ENCODE results near the gene PRKCD. TPM values are rescaled to one million over a fixed set of nuclear protein-coding genes. Genes with fewer than 3 reads are reported as not detected.
A peak's percentile ranks its signal among the peaks of the same experiment; 100 is the strongest.

Gene PRKCD
- total RNA-seq, 1 donor from 2014 or later: 0.82 TPM

- FAIRE-seq (no peak), DNase-seq (ENCODE audit: low spot score in 2 of 2) (no peak)
Measured at GRCh38 chr3:53186726-53187125, 25.7 kb downstream of the PRKCD start.

GRCh38 chr3:53187430-53187829 lies 26.4 kb downstream of the PRKCD start:
- DNase-seq (ENCODE audit: low spot score in 2 of 2): no peak
- no peak for FAIRE-seq

DNA sequence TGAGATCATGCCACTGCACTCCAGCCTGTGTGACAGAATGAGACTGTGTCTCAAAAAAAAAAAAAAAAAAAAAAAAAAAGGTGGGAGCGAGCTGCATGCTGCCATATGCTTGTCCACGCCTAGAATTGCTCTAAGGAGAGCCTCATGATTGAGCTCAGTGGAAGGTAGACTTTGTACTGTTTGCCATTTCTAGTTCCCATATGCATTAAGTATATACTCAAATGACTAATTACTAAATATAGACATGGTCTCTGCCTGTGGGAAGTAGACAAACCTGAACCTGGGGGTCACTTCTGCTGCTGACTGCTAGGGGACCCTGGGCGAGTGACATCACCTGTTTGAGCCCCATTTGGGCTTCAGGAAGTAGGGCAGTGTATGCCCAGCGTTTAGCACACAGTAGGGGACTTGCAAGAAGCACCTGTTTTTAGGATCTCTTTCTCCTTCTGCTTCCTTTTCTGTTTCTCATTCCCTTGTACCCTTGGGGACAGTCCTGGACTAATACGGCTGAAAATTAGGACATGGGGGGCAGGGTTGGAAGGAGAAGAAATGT lies 27.2 kb downstream of the PRKCD start:
- DNase-seq (ENCODE audit: low spot score in 2 of 2) (no peak), FAIRE-seq (no peak)

DNA sequence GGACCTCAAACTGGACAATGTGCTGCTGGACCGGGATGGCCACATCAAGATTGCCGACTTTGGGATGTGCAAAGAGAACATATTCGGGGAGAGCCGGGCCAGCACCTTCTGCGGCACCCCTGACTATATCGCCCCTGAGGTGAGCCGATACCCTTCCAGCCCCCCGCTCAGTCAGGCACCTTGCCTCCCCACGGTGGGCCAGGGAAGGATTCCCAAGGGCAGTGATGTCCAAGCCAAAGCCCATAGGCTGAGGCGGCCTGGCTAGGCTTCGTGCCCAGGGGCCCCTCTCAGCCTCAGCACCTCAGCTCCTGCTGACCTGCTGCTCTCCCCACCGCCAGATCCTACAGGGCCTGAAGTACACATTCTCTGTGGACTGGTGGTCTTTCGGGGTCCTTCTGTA lies 27.7 kb downstream of the PRKCD start:
- DNase-seq (ENCODE audit: low spot score in 2 of 2) (no peak), FAIRE-seq (no peak)

DNA sequence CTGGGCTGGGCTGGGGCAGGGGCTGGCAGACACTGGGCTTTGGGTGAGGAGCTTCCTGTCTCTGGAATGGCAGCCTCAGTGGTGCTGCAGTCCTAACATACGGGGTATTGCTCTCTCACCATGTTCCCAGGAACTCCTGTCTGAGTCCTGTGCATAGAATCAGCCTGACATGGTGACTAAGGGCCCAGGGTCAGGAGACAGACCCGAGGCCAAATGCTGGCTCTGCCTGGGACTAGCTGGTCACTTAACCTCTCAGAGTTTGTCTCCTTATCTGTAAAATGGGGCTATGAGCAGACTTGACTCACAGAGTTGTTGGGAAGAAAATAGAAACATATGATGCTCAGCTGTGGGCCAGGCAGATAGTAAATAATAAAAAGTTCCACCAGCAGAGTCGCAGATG lies 28.3 kb downstream of the PRKCD start:
- no peak for FAIRE-seq

GRCh38 chr3:53190659-53191058 lies 29.6 kb downstream of the PRKCD start:
- FAIRE-seq (no peak), DNase-seq (ENCODE audit: low spot score in 2 of 2) (no peak)

More for the DNA sequence above, 28.3 kb downstream of the PRKCD start:
- DNase-seq (ENCODE audit: low spot score in 2 of 2): no peak

GRCh38 chr3:53191836-53192480 lies 30.9 kb downstream of the PRKCD start:
- FAIRE-seq (no peak), DNase-seq (ENCODE audit: low spot score in 2 of 2) (no peak)

DNA sequence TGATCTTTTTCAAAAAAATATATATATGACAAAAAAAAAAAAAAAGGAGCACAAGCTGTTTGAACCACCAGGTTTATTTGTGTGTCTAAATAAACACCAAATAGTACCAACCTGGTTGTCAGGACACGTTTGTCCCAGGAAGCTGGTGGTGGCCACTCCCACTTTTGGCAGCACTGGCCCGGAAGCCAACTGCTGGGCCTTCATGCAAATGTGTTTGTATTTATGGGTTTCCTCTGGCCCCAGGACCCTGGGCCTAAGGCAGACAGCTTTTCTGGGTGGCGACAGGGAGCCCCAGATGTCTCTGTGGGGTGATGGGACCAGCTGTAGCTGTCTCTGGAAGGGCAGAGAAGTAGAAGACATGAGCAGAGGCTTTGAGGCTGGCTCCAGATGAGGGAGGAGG lies 31.6 kb downstream of the PRKCD start:
- FAIRE-seq: no peak

DNA sequence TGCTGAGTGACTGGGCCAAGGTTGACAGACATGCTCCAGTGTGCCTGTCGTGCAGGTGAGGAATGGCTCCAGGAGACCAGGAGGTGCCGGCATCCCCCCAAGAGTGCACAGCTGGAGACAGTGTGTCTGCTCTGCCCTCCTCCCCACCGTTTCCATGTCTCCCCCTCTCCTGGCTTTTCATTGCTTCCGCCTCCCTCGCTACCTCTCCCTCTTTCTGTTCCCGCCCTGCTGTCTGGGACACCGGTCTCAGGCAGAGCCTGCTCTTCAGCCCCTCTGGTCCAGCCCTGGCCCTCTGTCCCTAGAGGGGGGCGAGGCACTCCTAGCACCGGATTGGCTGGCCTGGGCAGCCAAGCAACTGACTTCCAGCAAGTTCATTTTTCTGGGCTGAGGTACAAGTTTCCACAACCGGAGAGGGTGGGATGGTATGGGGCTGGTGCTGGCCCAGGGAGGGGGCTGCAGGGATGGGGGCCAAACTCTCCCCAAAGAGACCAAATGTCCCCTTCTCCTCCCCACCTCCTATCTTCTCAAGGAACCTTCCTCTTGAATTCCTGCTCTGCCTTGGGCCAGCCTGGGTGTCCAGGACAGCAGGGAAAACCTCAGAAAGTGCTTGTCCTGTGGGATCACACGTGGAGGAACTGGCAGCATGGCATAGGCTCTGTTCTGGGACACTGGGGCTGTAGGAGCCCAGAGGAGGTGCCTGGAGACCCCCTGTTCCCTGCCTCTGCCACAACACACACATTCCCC lies 32.6 kb downstream of the PRKCD start:
- FAIRE-seq: no peak
- DNase-seq (ENCODE audit: low spot score in 2 of 2): no peak

More for the DNA sequence above, 31.6 kb downstream of the PRKCD start:
- no peak for DNase-seq (ENCODE audit: low spot score in 2 of 2)

GRCh38 chr3:53194210-53195065 lies 33.4 kb downstream of the PRKCD start:
- no peak for DNase-seq (ENCODE audit: low spot score in 2 of 2)
- no peak for FAIRE-seq

DNA sequence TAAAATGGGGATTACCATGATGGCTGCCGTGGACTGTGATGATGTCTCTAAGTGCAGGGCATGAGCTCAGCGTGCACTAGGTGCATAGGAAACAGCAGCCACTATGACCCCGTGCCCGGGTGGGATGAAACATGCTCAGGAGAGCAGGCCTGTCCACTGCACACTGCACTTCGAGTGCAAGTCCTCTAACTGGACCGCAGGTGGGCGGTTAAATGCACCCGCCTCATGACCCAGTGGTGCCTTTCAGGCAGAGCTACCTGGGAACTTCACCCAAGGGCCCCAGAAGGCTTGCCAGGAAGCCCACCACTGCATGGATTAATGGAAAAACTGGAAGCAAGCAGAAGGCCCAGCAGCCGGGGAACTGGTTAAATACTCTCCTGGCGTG lies 34.0 kb downstream of the PRKCD start:
- DNase-seq (ENCODE audit: low spot score in 2 of 2): no peak
- no peak for FAIRE-seq

DNA sequence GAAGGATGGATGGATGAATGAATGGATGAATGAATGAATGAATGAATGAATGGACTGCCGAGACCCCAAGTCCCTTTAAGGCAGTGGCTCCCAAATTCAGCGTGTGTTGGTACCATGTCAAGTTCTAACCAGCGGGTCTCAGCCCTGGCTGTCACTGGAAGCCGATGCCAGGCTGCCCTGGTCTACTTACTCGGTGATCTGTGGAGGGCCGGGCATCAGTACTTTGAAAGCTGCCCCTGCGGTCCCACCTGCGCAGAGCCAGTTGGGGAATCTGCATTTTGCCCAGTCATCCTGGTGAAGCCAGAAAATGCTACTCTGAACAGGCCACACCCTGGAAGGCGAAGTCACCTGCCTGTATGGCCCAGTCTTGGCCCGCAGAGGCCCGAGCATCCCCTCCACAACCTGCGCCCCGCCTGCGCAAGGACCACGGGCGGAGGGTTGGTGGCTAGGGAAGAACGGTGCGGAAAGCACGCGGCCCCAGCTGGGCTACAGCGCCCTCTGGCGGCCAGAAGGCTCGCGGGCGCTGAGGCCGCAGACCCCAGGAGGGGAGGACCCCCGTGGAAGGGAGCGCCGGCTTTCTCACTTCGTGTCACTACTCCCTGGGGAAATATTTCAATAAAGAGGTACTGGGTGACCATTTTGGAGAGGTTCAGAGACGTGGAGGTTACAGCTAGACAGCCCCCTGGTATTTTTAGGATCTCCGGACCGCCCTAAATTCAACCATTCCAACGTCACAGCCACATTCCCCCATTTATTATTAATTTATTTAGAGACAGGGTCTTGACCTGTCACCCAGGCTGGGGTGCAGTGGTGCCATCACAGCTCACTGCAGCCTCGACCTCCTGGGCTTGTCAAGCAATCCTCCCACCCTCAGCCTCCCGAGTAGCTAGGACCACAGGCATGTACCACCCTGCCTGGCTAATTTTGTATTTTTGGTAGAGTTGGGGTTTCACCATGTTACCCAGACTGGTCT lies 34.9 kb downstream of the PRKCD start:
- FAIRE-seq: no peak
- DNase-seq (ENCODE audit: low spot score in 2 of 2): peak; percentile 61 to 76

DNA sequence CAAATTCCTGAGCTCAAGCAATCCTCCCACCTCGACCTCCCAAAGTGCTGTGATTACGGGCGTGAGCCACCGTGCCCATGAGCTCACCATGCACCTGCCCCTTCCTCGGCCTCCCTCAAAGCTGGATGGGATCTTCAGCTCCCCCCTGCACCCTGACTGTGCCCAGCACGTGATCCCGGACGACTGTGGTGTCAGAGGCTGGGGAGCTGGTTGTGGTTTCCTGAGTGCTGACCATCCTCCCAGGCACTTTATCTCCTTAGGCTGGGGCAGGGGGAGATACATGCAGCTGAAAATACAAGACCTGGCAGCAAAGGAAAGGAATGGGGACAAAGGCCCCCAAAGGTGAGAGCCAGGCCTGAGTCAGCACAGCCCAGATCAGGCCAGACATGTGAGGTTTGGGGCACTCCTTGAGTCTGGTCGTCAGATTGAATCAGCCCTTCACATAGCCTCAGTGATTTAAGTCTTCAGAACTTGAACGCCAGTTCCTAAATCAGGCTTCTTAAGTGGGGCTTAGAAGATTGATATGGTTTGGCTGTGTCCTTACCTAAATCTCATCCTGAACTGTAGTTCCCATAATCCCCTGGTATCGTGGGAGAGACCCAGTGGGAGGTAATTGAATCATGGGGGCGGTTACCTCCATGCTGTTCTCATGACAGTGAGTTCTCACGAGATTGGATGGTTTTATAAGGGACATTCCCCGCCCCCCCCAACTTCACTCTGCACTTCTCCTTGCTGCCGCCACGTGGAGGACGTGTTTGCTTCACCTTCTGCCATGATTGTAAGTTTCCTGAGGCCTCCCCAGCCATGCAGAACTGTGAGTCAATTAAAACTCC lies 35.8 kb downstream of the PRKCD start:
- FAIRE-seq (no peak), DNase-seq (ENCODE audit: low spot score in 2 of 2) (no peak)

DNA sequence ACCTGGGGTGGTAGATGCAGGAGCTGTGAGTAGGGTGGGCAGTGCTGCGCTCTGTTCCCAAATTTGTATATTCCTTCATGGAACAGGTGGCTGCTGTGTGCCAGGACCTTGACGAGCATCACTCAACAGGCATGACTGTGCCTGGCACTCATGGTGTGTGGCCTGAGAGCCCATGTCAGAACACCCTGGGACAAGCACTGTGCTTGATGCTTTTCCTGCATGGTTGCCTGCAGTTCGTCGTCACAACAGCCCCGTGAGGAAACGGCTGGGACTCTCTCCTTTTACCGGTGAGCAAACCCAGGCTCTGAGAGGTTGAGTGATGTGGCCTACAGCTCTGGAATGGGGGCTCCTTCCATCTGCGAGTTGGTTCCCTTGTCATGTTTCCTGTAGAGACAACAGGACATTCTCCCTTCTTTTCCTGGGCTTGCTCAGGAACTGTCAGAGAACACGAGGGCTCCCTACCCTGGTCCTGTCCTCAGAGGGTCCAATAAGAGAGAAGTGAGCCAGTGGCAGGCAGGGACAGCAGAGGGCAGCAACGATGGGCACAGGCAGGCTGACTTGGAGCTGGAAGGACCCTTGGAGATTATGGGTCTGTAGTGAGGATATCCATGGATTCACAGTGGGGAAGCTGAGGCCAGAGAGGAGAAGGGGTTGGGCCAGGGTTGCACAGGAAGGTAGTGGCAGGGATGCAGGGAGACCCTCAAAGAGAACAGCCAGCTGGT lies 37.4 kb downstream of the PRKCD start:
- FAIRE-seq: no peak
- DNase-seq (ENCODE audit: low spot score in 2 of 2): no peak

DNA sequence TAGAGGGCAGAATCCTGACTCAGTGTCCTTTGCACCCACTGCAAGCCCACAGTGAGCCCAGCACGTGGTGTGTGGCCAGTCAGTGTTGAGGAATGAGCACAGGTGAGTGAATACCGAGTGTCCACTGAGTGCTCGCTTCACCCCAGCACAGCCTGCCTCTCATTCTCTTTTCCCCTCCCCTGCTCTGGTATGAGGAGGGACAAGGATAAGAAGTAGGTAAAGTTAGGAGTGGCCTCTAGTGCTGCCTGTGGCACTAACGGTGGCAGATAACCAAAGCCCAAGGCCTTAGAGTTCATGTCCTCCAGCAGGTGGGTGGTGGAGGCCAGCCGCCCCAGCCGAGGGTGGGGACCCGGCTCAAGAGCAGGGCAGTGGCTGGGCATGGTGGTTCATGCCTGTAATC lies 38.0 kb downstream of the PRKCD start:
- DNase-seq (ENCODE audit: low spot score in 2 of 2) (no peak), FAIRE-seq (no peak)

DNA sequence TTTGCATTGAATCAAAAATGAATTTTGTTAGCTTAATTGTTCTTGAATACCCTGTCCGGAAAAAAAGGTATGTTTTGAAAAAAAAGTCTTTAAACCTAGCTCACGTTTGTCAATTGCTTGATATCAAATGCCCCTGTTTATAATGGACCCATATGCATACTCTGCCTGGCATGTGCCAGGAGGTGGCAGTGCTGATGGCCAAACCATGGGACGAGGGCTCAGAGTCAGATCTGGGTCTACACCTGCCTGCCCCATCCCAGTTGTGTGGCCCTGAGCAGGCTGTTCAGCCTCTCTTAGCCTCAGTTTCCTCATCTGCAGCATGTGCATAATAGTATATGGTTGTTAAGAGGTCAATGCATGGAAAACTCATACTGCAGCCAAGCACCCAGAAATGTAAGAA lies 38.8 kb downstream of the PRKCD start:
- FAIRE-seq: no peak
- DNase-seq (ENCODE audit: low spot score in 2 of 2): no peak

DNA sequence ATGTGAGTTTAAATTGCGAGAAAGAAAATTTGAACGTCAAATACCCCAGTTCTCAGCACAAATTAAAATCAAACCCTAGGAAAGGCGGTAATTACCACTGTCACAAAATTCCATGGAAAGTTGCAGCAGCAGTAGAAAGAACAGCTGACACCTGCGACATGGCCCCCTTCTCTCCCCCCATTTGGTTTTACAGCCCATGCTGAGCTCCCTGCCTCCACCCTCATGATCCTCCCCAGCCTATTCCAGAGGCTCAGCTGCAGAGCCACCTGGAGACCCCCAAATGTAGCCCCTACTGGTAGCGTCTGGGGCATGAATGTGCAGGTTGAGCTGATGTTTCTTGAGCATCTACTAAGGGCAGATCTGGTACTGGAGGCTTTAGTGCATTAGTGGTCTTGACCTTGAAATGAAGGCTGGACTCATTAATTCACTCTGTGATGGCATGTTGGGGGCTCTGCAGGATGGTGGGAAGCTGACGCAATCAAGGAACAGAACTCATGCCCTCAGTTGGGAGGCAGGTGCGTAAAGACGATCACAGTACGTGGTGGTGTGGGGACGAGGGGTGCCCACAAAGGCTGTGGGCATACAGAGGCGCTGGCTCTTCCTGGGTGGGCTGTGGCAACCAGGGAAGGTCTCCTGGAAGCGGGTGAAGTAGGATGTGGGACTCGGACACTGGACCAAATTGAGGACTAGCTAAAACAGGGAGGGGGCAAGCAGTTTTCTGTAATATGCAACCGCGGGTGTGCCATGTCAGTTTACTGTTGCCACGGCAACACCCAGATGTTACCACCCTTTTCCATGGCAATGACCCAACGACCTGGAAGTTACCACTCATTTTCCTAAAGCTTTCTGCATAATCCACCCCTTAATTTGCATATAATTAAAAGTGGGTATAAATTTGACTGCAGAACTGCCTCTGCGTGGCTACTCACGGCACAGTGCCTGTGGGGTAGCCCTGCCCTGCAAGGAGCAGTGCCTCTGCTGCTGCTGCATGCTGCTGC lies 39.8 kb downstream of the PRKCD start:
- no peak for FAIRE-seq
- DNase-seq (ENCODE audit: low spot score in 2 of 2): no peak
